HG02943 (cell line): Measurements from ENCODE around the gene SYTL1.

Experiments
- ATAC-seq: cut with Tn5 transposase; IDR thresholded peaks from one replicate; pipeline ENCODE4 v1.9.1; 2021; ENCODE audit warnings: mild to moderate bottlenecking, low read depth, moderate library complexity; ENCODE audit not compliant: unreplicated experiment

Gene SYTL1, protein sequence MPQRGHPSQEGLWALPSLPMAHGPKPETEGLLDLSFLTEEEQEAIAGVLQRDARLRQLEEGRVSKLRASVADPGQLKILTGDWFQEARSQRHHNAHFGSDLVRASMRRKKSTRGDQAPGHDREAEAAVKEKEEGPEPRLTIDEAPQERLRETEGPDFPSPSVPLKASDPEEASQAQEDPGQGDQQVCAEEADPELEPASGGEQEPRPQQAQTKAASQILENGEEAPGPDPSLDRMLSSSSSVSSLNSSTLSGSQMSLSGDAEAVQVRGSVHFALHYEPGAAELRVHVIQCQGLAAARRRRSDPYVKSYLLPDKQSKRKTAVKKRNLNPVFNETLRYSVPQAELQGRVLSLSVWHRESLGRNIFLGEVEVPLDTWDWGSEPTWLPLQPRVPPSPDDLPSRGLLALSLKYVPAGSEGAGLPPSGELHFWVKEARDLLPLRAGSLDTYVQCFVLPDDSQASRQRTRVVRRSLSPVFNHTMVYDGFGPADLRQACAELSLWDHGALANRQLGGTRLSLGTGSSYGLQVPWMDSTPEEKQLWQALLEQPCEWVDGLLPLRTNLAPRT

DNA sequence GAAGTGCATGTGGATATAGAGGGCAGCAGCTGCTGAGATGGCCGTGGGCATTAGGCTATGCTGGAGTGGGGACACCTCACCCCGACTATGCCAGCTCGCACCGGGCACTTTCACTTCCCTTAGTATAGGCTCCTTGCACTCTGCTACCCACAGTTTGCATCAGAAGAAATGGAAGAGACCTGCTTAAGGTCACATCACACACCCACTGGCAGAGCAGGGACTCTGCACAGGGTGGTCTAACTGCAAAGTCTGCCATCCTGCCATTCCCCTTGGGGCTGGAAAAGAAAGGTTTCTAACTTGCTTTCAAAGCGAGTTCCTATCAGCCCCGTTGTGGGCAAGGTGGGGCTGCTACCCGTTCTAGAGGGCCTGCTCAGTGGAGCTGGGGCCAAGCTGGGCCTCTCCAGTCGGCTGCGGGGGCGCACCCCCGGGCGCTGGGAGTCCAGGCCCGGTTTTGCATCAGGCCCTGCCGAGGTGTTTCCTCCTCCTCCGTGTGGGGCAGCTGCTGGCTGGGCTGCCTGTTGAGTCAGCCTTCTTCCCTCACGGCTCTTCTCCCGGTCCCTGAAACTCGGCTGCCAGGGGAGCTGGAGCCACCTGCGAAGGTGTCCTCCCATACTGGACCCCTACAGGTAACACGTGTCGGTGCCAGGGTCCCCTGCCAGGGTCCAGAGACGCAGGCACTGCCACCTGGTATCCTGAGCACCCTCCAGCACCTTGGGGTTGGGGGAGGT, at the start of gene SYTL1:
SYTL1 (plus strand) TSS at position 498 of the 728 bp plus-strand sequence. CDS start 3,313 bp downstream, outside the sequence.
- peak; percentile 47 for ATAC-seq

DNA sequence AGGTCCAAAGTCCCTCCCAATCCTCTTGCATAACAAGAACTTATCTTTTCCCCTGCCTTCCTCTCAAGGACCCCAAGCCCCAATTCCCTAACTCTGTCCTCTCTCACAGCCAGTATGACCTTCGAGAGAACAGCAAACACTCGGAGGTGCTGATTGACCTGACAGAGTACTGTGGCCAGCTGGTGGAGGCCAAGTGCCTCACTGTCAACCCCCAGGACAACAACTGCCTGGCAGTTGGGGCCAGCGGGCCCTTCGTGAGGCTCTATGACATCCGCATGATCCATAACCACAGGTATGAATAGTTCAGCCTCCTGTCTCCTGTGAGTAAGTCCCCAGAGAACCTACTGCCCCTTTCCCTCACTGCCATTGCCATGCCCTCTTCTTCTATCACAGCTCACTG, 49.7 kb upstream of the SYTL1 start:
- ATAC-seq = no peak

DNA sequence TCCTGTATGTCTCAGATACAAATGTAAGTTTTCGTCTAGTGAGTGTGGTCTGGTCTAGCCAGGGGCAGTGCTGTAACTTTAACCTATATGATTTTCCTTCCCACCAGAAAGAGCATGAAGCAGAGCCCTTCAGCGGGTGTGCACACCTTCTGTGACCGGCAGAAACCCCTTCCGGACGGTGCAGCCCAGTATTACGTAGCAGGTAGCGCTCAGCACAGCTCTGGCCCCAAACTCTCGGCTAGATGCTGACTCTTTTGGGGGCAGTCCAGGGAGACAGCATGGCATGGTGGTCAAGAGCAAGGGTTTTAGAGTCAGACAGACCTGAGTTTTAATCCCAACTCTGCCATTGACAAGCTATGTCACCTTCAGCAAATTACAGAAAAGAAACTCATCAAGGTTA, 47.9 kb upstream of the SYTL1 start:
- ATAC-seq = no peak

DNA sequence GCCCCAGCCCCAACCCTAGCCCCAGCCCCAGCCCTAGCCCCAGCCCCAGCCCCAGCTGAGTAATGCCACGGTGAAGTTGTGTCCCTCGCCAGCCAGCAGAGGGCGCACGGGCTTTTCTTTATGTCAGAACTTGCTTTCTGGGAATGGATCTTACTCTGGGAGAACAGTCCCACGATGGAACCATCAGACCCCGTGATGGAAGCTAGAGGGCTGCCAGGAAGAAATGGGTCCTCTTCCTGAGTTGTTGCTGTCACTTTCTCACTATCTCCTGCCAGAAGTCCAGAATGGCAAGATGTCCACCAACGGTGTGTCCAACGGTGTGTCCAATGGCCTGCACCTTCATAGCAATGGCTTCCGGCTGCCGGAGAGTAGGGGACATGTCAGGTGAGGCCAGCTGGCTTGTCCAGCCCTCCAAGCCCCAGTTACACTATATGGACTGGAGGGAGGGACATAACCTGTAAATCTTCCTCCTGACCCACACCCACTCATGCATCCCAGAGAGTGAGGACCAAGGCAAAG, 45.0 kb upstream of the SYTL1 start:
- ATAC-seq = no peak

DNA sequence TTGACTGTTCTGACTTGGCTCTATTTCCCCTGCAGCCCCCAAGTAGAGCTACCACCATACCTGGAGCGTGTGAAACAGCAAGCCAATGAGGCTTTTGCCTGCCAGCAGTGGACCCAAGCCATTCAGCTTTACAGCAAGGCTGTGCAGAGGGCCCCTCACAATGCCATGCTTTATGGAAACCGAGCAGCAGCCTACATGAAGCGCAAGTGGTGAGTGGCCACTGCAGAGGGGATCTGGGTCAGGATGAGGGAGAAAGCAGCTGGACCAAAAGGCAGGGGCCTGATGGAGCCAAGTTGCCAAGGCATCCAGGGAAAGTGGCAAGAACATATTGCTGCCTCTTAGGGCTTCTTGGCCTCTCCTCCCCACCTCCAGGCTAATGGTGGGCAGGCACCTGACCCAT, 43.9 kb upstream of the SYTL1 start:
- no peak for ATAC-seq

DNA sequence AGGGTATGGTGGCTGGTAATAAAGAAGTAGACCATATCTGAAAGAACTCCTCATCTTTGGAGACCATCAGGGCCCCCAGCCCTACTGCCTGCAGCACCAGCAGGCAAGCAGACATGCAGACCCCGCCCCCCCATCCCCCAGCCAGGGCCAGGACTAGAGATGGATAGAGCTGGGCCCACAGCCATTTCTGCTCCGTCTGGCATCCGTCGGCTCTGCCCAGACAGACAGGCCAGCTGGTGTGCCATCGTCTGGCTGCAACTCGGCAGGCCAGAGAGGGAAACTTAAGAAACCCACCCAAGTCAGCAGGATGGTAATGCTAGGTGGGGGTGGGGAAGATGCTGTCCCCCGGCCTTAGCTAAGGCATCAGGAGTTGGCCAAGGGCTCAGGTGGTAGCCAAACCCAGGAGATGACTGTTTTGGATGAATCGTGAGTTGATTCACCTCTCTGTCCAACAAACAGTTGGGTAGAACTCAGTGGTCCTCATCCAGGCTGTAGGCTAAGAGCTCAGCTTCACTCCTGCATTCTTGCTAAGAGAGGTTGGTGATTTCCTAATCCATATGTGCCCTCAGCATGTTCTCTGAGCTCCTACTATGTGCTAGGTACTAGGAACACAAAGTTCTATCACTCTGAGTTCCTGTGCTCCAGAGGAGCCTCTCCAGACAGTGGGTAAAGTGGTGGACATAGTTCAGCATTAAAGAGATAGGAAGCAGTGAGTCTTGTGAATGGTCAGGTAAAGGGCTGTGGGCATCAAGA, 43.0 kb upstream of the SYTL1 start:
- no peak for ATAC-seq

DNA sequence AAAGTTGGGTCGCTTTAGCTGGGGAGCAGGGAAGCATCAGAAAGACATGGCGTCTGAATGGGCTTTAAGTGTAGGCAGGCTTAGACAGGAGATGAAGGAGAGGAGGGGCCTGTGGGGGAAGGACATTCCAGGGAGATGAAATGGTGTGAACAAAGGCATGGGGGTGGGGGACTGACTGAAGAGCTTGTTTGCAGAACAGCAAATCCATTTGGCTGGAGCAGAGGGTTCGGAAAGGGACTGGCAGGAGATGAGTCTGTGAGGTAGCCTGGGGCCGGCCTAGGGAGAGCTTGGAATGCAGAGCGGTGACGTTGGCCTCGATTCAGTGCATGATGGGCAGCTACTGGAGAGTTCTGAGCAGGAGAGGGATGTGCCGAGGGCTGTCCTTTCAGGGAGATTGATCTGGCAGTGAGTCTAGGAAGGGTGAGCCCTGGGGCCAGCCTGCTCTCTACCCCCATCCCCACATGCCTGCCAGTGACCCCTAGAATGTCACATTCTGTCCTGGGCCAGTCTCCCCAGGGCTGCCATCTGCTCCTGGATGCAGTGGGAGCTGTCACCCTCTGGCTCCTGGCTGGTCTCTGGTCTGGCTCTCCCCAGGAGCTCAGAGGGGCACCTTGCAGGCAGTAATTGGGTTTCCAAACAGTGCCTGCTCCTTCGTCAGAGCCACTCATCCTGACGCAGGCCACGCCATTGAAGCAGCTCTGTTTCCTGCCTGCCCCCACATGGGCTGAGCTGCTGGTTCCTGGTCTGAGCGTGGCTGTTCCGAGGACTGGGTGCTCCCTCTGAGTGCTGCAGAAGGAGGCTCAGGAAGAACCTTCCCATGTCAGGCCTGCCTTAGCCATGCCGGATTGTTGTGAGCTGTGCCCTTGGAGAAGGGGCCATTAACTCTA, 42.2 kb upstream of the SYTL1 start:
- no peak for ATAC-seq

DNA sequence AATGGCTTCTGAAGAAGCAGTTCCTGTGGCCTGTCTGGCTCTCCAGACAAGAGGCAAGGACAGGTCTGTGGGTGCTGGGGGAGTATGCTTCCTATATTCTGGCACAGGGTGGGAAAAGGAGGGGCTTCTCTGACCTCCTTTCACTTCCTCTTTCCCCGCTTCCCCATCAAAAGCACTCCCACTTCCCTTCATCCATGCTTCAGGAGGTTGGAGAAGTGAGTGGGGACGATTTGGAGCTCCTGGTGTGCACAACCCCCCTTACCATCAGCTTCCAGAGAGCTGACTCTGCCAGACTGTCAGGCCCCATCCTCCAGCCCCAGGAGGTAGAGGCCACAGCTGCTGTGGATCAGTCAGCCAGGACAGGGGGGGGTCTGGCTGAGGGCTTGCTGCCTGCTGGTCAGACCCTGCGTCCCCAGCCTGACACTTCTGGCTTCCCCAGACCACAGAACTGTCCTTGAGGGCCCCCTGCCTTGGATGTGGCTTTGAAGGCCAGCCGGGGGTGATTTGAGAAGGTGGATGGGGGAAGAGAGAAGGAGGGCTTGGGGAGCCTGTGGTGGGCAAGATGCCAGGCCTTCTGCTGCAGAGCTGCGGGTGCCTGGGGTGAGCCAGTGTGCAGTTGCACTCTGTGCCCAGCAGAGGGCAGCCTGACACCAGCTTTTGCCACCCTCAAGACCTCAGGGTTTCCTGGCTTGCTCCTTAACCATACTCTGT, 41.3 kb upstream of the SYTL1 start:
- ATAC-seq = no peak

DNA sequence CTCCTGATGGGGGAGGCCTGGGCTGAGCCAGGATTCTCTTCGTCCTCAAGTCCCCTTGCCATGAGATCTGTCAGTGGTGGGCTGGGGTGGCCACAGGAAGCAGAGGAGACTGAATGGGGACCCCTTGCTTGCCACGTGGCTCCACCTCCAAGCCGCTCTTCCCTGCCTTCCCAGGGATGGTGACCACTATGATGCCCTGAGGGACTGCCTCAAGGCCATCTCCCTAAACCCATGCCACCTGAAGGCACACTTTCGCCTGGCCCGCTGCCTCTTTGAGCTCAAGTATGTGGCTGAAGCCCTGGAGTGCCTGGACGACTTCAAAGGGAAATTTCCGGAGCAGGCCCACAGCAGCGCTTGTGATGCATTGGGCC, 40.8 kb upstream of the SYTL1 start:
- no peak for ATAC-seq

DNA sequence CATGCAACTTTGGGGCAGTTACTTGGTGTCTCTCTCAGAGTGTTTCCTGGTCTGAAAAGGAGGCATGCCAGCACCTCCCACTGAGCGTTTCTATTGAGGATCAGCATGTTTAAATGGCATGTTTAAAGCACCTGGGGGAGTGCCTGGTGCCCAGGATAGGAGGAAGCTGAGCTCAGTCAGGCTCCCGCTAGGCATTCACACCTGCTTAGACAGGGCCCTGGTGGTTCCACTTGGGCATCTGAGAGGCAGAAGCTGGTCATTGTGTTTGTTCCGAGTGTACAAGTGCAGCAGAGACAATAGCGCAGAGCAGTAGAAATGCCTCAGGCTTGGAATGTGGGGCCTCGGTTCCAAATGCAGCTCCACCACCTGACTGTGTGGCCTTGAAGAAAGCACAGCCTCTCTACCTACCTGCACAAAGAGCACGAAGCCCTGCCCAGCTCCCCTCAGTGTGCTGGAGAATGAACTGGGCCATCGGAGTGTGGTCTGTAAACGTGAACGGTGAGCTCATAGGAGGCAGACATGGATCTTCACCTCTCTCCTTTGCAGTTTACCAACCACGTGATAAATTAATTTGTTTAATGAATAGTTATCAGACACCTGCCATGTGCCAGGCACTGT, 40.1 kb upstream of the SYTL1 start:
- ATAC-seq = no peak

DNA sequence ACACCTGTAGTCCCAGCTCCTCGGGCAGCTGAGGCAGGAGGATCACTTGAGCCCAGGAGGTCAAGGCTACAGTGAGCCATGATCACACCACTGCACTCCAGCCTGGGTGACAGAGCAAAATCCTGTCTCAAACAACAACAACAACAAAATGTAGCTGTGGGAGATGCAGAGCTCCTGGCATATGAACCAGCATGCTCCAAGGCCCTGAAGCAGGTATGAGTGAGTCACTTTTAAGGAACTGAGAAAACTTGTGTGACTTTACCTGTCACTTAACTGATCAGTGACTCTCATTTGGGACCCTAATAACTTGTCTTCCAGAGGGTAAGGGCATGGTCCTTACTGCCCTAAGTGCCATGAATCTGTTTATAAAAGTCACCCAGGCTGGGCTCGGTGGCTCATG, 39.2 kb upstream of the SYTL1 start:
- ATAC-seq = no peak

DNA sequence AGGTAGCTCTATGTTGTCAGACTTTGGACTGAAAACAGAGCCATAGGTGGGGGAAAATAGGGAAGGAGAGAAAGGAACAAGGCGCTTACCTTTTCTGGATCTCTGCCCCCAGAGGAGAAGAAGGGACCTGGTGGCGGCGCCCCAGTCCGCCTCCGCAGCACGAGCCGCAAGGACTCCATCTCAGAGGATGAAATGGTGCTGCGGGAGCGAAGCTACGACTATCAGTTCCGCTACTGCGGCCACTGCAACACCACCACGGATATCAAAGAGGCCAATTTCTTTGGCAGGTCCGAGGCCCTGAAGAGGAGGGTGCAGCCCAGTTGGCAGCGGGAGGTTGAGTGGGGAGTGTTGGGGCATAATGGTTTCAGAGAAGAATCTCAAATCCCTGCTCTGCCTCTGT, 38.3 kb upstream of the SYTL1 start:
- no peak for ATAC-seq

DNA sequence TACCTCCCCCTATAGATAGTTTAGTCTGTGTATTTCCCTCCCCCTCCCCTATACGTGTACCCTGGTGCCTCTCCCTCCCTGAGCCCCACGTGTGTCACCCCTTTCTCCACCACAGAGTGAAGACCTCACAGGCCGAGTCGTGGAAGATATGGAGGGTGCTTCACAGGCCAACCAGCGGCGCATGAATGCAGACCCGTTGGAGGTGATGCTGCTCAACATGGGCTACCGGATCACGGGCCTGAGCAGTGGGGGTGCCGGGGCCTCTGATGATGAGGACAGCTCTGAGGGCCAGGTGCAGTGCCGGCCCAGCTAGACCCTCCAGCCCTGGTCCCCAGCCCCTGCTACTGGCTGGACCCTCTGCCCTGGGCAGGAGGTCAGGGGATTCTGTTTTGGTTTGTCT, 35.8 kb upstream of the SYTL1 start:
- ATAC-seq = no peak

DNA sequence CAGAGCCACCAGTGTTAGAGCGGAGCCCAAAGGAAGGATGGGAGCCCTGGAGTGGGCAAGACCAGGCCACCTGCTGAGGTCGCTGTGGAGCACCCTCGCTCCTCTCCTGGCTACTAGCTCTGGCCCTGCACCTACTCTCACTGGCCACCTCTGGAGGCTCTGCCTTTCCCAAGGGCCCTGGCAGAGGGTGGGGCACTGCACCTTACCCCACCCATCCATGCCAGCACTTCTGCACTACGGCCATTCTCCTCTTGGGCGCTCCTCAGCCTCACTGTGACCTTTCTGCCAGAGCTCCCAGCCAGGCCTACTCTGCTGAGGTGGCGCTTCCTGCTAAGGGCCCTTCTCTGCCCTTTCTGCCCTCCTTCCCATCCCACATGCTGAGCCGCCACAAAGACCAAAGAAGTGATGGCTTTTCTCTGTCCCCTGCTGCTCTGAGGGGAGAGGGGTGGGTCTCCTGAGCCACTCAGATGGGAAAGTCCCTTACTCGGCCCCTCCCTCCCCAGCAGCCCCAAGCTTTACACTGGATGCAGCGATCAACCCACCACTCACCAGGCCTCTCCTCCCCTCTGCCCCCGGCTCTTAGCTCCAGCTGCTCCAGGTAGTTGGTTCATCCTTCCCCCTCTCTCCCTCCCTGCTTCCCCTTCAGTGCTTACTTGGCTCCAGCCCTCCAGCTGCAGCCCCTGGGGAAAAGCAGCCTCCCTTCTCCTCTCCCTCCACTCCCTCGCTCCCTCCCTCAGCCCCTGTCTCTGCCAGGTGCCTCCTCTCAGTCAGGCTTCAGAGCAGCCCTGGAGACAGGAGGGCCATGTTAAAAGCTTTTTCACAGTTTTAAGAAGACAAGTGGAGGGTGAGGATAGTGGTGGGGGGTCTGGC, 34.7 kb upstream of the SYTL1 start:
- ATAC-seq = no peak

DNA sequence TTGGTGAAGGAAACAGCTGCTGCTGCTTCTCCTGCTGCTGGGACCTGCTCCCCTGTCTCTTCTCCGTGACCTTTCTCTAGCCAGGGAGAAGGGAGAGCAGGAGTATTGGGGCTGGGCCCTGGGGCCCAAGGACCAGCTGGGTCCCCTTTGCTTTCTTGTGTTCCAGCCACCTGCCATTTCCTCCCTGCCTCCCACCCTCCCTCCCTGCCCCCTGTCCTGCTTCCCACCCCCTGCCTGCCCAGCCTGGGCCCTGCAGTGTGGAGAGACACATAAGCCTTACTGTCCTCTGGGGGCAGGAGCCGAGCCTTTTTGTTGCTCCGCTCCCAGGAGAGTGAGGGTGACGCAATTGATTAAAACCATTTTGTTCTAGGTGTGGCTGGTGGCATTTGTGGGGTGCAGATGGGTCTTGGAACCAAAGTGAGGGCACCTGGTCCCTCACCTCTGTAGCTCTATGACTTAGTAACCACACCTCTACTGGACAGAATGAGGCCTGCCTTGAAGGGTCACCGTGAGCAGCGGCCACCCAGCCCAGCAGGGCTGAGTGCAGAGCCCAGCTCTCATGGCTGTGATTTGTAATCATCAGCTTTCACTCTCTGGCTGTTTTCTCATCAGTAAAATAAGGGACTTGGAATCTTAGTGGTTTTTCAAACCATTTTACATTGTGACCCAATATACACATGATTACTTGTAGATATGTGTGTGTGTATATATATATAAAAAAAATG, 33.8 kb upstream of the SYTL1 start:
- ATAC-seq = no peak

DNA sequence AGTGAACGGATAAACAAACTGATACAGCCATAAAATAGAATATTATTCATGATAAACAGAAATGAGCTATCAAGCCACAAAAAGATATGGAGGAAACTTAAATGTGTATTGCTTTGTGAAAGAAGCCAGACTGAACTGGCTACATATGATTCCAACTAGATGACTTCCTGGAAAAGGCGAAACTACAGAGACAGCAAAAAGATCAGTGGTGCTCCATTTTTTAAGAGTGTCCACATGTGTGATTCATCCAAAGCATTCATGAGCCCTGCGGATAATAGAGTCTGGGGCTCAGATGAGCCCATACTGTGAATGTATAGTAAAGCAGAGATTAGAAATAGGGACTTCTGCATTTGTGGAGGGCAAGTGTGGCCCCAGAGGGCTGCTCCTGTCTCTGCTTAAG, 27.7 kb upstream of the SYTL1 start:
- ATAC-seq = no peak

DNA sequence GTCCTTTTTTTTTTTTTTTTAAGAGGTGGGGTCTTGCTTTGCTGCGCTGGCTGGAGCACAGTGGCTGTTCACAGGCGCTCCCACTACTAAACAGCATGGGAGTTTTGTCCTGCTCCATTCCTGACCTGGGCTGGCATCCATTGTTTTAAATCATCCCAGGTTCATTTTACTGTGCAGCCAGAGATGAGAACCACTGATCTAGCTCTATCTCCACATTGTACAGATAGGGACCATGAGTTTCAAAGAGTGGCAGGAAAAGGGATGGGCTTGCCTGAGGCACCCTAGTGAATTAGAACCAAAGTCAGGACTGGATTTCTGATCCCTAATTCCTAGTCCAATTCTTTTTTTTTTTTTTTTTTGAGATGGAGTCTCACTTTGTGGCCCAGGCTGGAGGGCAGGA, 27.1 kb upstream of the SYTL1 start:
- ATAC-seq = no peak
